Stomach (tissue), 9 donors: Measurements from ENCODE around the gene ACSS2. TPM values are rescaled to one million over a fixed set of nuclear protein-coding genes. Genes with fewer than 3 reads are reported as not detected.
A peak's percentile ranks its signal among the peaks of the same experiment; 100 is the strongest.

Experiments
- DNase-seq, 2 donors: peaks; one replicate each; pipeline versions ENCODE4 v3.0.0 to v3.0.0-alpha.2; 2013 to 2019
- H3K27ac ChIP-seq, 5 donors: fragments of 200-600 bp in 4 of 5; sonication (generic) in 4 of 5; one replicate each; pipeline ENCODE4 v1.5.1; 2013 to 2019; ENCODE audit warnings: mild to moderate bottlenecking in 1 of 5, moderate library complexity in 1 of 5
- H3K27me3 ChIP-seq, 3 donors: fragments of 200-600 bp; sonication (generic); one replicate each; pipeline ENCODE4 v1.5.1; 2017 to 2019; ENCODE audit warnings: mixed run types in 1 of 3
- H3K36me3 ChIP-seq, 4 donors: fragments of 200-600 bp; sonication (generic); 1 replicate in 3 of 4; 2 replicates in 1 of 4; pipeline ENCODE4 v1.5.1; 2016 to 2019
- H3K4me1 ChIP-seq, 4 donors: fragments of 200-600 bp; sonication (generic); one replicate each; pipeline ENCODE4 v1.5.1; 2016 to 2019
- H3K4me3 ChIP-seq, 4 donors: fragments of 200-600 bp; sonication (generic) in 3 of 4; one replicate each; pipeline ENCODE4 v1.5.1; 2016 to 2019; ENCODE audit warnings: mild to moderate bottlenecking in 1 of 4
- H3K9me3 ChIP-seq, 4 donors: fragments of 200-600 bp; sonication (generic); one replicate each; pipeline ENCODE4 v1.5.1; 2016 to 2019
- CTCF ChIP-seq, 7 experiments: fragments of 450-650 bp in 4 of 7; fragments of 200-600 bp in 3 of 7; sonication (generic) in 3 of 7; IDR thresholded peaks; one replicate each; pipeline ENCODE4 v1.5.1; 2016 to 2019; ENCODE audit warnings: antibody characterized with exemption in 7 of 7, control low read depth in 2 of 7, mild to moderate bottlenecking in 1 of 7
- EP300 ChIP-seq: sonication (generic); formaldehyde crosslinking; IDR thresholded peaks from one replicate; pipeline ENCODE4 v1.6.1; 2017; ENCODE audit warnings: antibody characterized with exemption
- POLR2A ChIP-seq, 4 donors: fragments of 450-650 bp; IDR thresholded peaks; one replicate each; pipeline ENCODE4 v1.6.1; 2016; ENCODE audit warnings: antibody characterized with exemption in 4 of 4, control low read depth in 2 of 4, mild to moderate bottlenecking in 1 of 4, moderate library complexity in 1 of 4
- POLR2AphosphoS5 ChIP-seq, 3 donors: sonication (generic); formaldehyde crosslinking; IDR thresholded peaks; one replicate each; pipeline ENCODE4 v1.6.1; 2016; ENCODE audit warnings: antibody characterized with exemption in 3 of 3
- WGBS, 5 donors: extraction: QIAGEN DNeasy Blood & Tissue Kit in 3 of 5; methylation state at CpG; one replicate each; pipeline versions ENCODE4 v1.1.5 to v1.1.7; 2013 to 2018; 5-methylcytosine and 5-hydroxymethylcytosine counted together
- intact Hi-C: fragments of 100-400 bp; cut with DNase I; formaldehyde crosslinking; loops from one replicate; pipeline ENCODE4 v1.15.1; 2023; ENCODE audit warnings: low total_unique reads
- polyA plus RNA-seq, 3 donors: library from polyadenylated mRNA; stranded (reverse); fragments of 200-250 nt; gene quantifications; one replicate each; pipeline ENCODE4 v1.2.3, GENCODE V29; 2013
- total RNA-seq, 5 donors: library from RNA; depleted of rRNA; stranded (reverse); fragments of >200 nt; gene quantifications; one replicate each; pipeline versions ENCODE4 v1.1.0 to v1.2.3, GENCODE V29; 2014 to 2016
- donor health status: healthy with polysubstance abuse.
- donor health status: Bipolar disorder and iron deficiency.
- donor health status: healthy.

ACSS2 gene
- total and polyA plus RNA-seq, 8 donors = 59.0 to 1,709 (median 139) TPM

DNA sequence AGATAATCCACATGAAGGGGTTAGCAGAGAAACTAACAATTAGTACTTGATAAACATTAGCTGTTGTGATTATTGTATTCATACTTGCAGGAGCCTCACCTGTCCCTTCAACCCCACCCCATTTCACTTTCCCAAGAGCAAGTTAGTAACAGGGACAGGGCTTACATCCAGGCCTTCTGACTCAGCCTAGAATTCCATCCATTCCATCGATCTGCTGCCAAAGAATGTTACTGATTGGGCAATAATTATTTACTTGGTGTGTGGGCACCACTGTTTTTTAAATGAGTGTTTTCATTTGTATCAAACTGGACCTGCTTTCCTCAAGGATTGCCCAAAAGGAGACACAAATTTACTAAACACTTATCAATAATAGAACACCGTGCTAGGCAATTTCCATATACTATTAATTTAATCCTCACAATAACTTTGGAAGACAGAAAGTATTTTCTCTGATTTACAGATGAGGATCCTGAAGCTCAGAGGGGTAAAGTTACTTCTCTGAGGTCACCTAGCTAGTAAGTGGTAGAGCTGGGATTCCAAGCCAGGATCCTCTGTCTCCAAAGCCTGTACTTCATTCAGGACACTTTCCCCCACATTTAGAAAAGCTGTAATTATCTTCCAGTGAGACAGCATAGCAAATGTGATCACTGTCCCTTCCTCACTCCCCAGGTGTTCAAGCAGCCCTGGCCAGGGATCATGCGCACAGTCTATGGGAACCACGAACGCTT is 46.4 kb downstream of the ACSS2 start:
- 77 to 81% (median 78%) methylated on average over 5 of the region's 5 CpGs for WGBS, 5 donors
- intact Hi-C loops = no loop called here
- peak in 1 of 2 donors; percentile 42 for DNase-seq
- Histone ChIP-seq H3K27ac (peak overlapping the region in 4 of 5 donors; percentile 60 to 74 (median 66)), H3K9me3 (no peaks in the 10 kb centered on the region), H3K4me1 (peaks cover 9 to 21% (median 17%) of the 10 kb centered on the region in 4 donors), H3K4me3 (no peak overlapping the region), H3K36me3 (peaks cover 47 to 85% (median 79%) of the 10 kb centered on the region in 4 donors), H3K27me3 (no peaks in the 10 kb centered on the region)
- TF ChIP-seq CTCF (IDR thresholded peaks at IDR 0.05) = no peak
- TF ChIP-seq POLR2AphosphoS5 (IDR thresholded peaks at IDR 0.05) = peak in 2 of 3 donors; percentile 31 to 81
- TF ChIP-seq POLR2A (IDR thresholded peaks at IDR 0.05) = no peak

- intact Hi-C loops = no loop called here
- H3K9me3 ChIP-seq = no peaks in the 10 kb centered on the region
- H3K36me3 ChIP-seq = peaks cover 50 to 91% (median 85%) of the 10 kb centered on the region in 4 donors
- H3K27ac ChIP-seq = peak overlapping the region in 4 of 5 donors; percentile 43 to 74 (median 66)
- H3K27me3 ChIP-seq = no peaks in the 10 kb centered on the region
- no peak for TF ChIP-seq EP300
- no peak for TF ChIP-seq POLR2AphosphoS5 (IDR thresholded peaks at IDR 0.05)
- TF ChIP-seq CTCF (IDR thresholded peaks at IDR 0.05) = no peak
- TF ChIP-seq POLR2A (IDR thresholded peaks at IDR 0.05) = no peak
- H3K4me3 ChIP-seq = no peak overlapping the region
- DNase-seq = no peak
- peaks cover 8 to 18% (median 16%) of the 10 kb centered on the region in 4 donors for H3K4me1 ChIP-seq
- 90 to 100% (median 95%) methylated on average over 1 to 2 of the region's 2 CpGs for WGBS, 5 donors
Measured at GRCh38 chr20:34923414-34923813, 47.0 kb downstream of the ACSS2 start.

GRCh38 chr20:34925341-34925740 is 48.9 kb downstream of the ACSS2 start:
- H3K36me3 ChIP-seq = peaks cover 62 to 96% (median 90%) of the 10 kb centered on the region in 4 donors
- intact Hi-C loops = no loop called here
- H3K4me1 ChIP-seq = peaks cover 8 to 18% (median 16%) of the 10 kb centered on the region in 4 donors
- no peak for DNase-seq
- no peaks in the 10 kb centered on the region for H3K27me3 ChIP-seq
- no peak overlapping the region for H3K4me3 ChIP-seq
- no peaks in the 10 kb centered on the region for H3K9me3 ChIP-seq
- WGBS, 5 donors = 94 to 97% (median 94%) methylated on average over 3 of the region's 3 CpGs
- TF ChIP-seq CTCF (IDR thresholded peaks at IDR 0.05) (no peak), EP300 (no peak), POLR2A (IDR thresholded peaks at IDR 0.05) (no peak), POLR2AphosphoS5 (IDR thresholded peaks at IDR 0.05) (no peak)
- H3K27ac ChIP-seq = no peak overlapping the region

GRCh38 chr20:34925981-34926380 is 49.6 kb downstream of the ACSS2 start:
- Histone ChIP-seq H3K4me3 (no peak overlapping the region), H3K36me3 (peaks cover 62 to 96% (median 90%) of the 10 kb centered on the region in 4 donors), H3K27ac (no peak overlapping the region), H3K4me1 (peaks cover 8 to 18% (median 16%) of the 10 kb centered on the region in 4 donors), H3K27me3 (no peaks in the 10 kb centered on the region), H3K9me3 (no peaks in the 10 kb centered on the region)
- WGBS, 5 donors = 38 to 60% (median 57%) methylated on average over 1 of the region's 1 CpG
- DNase-seq = no peak
- intact Hi-C loops = no loop called here
- TF ChIP-seq POLR2AphosphoS5 (IDR thresholded peaks at IDR 0.05) (no peak), CTCF (IDR thresholded peaks at IDR 0.05) (no peak), EP300 (no peak), POLR2A (IDR thresholded peaks at IDR 0.05) (no peak)
